ENCODE data around the gene SORCS3.

SORCS3 gene

GRCh38 chr10:105138358-105138757, 497.3 kb downstream of the SORCS3 start:
- no peak for DNase-seq

- no peak for DNase-seq
Measured at GRCh38 chr10:105139363-105139896, 498.3 kb downstream of the SORCS3 start.

- DNase-seq, result no peak
Measured at GRCh38 chr10:105140600-105140999, 499.5 kb downstream of the SORCS3 start.

GRCh38 chr10:105145711-105146110, 504.6 kb downstream of the SORCS3 start:
- DNase-seq, result no peak

GRCh38 chr10:105146436-105146835, 505.3 kb downstream of the SORCS3 start:
- no peak for DNase-seq

GRCh38 chr10:105148456-105148855, 507.4 kb downstream of the SORCS3 start:
- DNase-seq, result no peak

- no peak for DNase-seq
Measured at GRCh38 chr10:105148921-105149320, 507.8 kb downstream of the SORCS3 start.

GRCh38 chr10:105149371-105149891, 508.3 kb downstream of the SORCS3 start:
- DNase-seq, result no peak

GRCh38 chr10:105150259-105150880, 509.3 kb downstream of the SORCS3 start:
- DNase-seq, result no peak

- DNase-seq, result no peak
Measured at GRCh38 chr10:105154736-105155135, 513.6 kb downstream of the SORCS3 start.

- DNase-seq, result no peak
Measured at GRCh38 chr10:105159268-105159667, 518.2 kb downstream of the SORCS3 start.

- DNase-seq, result no peak
Measured at GRCh38 chr10:105161149-105161548, 520.1 kb downstream of the SORCS3 start.

GRCh38 chr10:105161767-105162166, 520.7 kb downstream of the SORCS3 start:
- DNase-seq, result no peak

GRCh38 chr10:105170521-105170920, 529.4 kb downstream of the SORCS3 start:
- no peak for DNase-seq

- no peak for DNase-seq
Measured at GRCh38 chr10:105171945-105172344, 530.9 kb downstream of the SORCS3 start.

GRCh38 chr10:105181626-105182025, 540.5 kb downstream of the SORCS3 start:
- no peak for DNase-seq

GRCh38 chr10:105183536-105183935, 542.4 kb downstream of the SORCS3 start:
- DNase-seq, result no peak

GRCh38 chr10:105185161-105185560, 544.1 kb downstream of the SORCS3 start:
- DNase-seq, result no peak

GRCh38 chr10:105187243-105187642, 546.2 kb downstream of the SORCS3 start:
- DNase-seq, result no peak

- no peak for DNase-seq
Measured at GRCh38 chr10:105188737-105189462, 547.8 kb downstream of the SORCS3 start.

- DNase-seq, result no peak
Measured at GRCh38 chr10:105189463-105189800, 548.3 kb downstream of the SORCS3 start.

- no peak for DNase-seq
Measured at GRCh38 chr10:105192146-105192545, 551.1 kb downstream of the SORCS3 start.

GRCh38 chr10:105192861-105193260, 551.8 kb downstream of the SORCS3 start:
- no peak for DNase-seq

GRCh38 chr10:105195831-105196230, 554.7 kb downstream of the SORCS3 start:
- DNase-seq, result no peak
